ENCODE measurements around the gene CFAP251.

The CFAP251 gene

GRCh38 chr12:121888478-121889273 lies 29.7 kb upstream of the CFAP251 start, which contains the start of gene PSMD9 (continued):
- TF ChIP-seq ZNF518A (tag by site-specific recombination; conservative IDR thresholded peaks at IDR 0.05; ENCODE audit: low read depth), result peak; percentile 100
- TF ChIP-seq ZSCAN23 (tag by site-specific recombination; IDR thresholded peaks at IDR 0.05), result peak; percentile 76; the same call in 1 of the 2 replicates
- no peak for TF ChIP-seq ZNF140 (tag by site-specific recombination; IDR thresholded peaks at IDR 0.05)
- peak; percentile 81 for TF ChIP-seq PRDM10 (tag by site-specific recombination; IDR thresholded peaks at IDR 0.05)
- TF ChIP-seq HIC1 (tag by site-specific recombination; IDR thresholded peaks at IDR 0.05), result peak; percentile 90
- TF ChIP-seq ZNF10 (tag by site-specific recombination; IDR thresholded peaks at IDR 0.05), result 0 out of 2 replicates have a peak, but pooled peaks have one; percentile 0
- TF ChIP-seq ZNF239 (tag by site-specific recombination; IDR thresholded peaks at IDR 0.05), result no peak
- no peak for TF ChIP-seq ZNF266 (tag by site-specific recombination; IDR thresholded peaks at IDR 0.05; ENCODE audit: low read depth)
- TF ChIP-seq SCRT1 (tag by site-specific recombination; IDR thresholded peaks at IDR 0.05; ENCODE audit: borderline replicate concordance), result no peak
- TF ChIP-seq HOXA7 (CRISPR knock-in tag; IDR thresholded peaks at IDR 0.05; ENCODE audit: borderline replicate concordance), result no peak
- TF ChIP-seq KLF8 (tag by site-specific recombination; IDR thresholded peaks at IDR 0.05), result peak; percentile 100
- TF ChIP-seq ZNF785 (tag by site-specific recombination; IDR thresholded peaks at IDR 0.05), result 0 out of 2 replicates have a peak, but pooled peaks have one; percentile 83
- peak; percentile 100 for TF ChIP-seq ZBTB20 (tag by site-specific recombination; IDR thresholded peaks at IDR 0.05)
- peak; percentile 90 for TF ChIP-seq ZNF423 (tag by site-specific recombination; IDR thresholded peaks at IDR 0.05)
- TF ChIP-seq ZBTB44 (tag by site-specific recombination; IDR thresholded peaks at IDR 0.05), result peak; percentile 65; the same call in 1 of the 2 replicates
- no peak for TF ChIP-seq ZNF302 (tag by site-specific recombination; IDR thresholded peaks at IDR 0.05; ENCODE audit: low read depth)
- no peak for TF ChIP-seq ZNF132 (tag by site-specific recombination; IDR thresholded peaks at IDR 0.05; ENCODE audit: borderline replicate concordance)
- no peak for TF ChIP-seq ZNF26 (tag by site-specific recombination; IDR thresholded peaks at IDR 0.05)
- no peak for TF ChIP-seq ZNF362 (tag by site-specific recombination; IDR thresholded peaks at IDR 0.05)
- TF ChIP-seq GLIS1 (tag by site-specific recombination; IDR thresholded peaks at IDR 0.05), result peak; percentile 90
- no peak for TF ChIP-seq ZNF433 (tag by site-specific recombination; IDR thresholded peaks at IDR 0.05; ENCODE audit: low read depth)
- no peak for TF ChIP-seq ZNF560 (tag by site-specific recombination; IDR thresholded peaks at IDR 0.05; ENCODE audit: borderline replicate concordance)
- peak; percentile 45; the same call in 1 of the 2 replicates for TF ChIP-seq WT1 (tag by site-specific recombination; IDR thresholded peaks at IDR 0.05)
